HG03039 (cell line): Measurements from ENCODE around the gene MFNG.

Source experiments
- ATAC-seq: cut with Tn5 transposase; IDR thresholded peaks from one replicate; pipeline ENCODE4 v1.9.1; 2021; ENCODE audit warnings: mild to moderate bottlenecking, moderate library complexity; ENCODE audit not compliant: unreplicated experiment

Gene MFNG

GRCh38 chr22:37453696-37454095 lies 32.5 kb downstream of the MFNG start:
- no peak for ATAC-seq

- ATAC-seq = no peak
Measured at GRCh38 chr22:37451218-37451617, 35.0 kb downstream of the MFNG start.

- no peak for ATAC-seq
Measured at GRCh38 chr22:37449331-37450001, 36.7 kb downstream of the MFNG start.

- ATAC-seq = no peak
Measured at GRCh38 chr22:37448516-37449127, 37.6 kb downstream of the MFNG start.

- ATAC-seq = no peak
Measured at GRCh38 chr22:37445501-37445900, 40.7 kb downstream of the MFNG start.

- no peak for ATAC-seq
Measured at GRCh38 chr22:37443977-37444376, 42.2 kb downstream of the MFNG start.

- no peak for ATAC-seq
Measured at GRCh38 chr22:37443086-37443485, 43.1 kb downstream of the MFNG start.

- ATAC-seq = no peak
Measured at GRCh38 chr22:37442537-37442936, 43.6 kb downstream of the MFNG start.

- no peak for ATAC-seq
Measured at GRCh38 chr22:37442135-37442534, 44.0 kb downstream of the MFNG start.

- ATAC-seq = no peak
Measured at GRCh38 chr22:37440875-37441274, 45.3 kb downstream of the MFNG start.

- no peak for ATAC-seq
Measured at GRCh38 chr22:37439347-37439746, 46.8 kb downstream of the MFNG start.

- ATAC-seq = no peak
Measured at GRCh38 chr22:37435970-37436603, 50.1 kb downstream of the MFNG start.

- no peak for ATAC-seq
Measured at GRCh38 chr22:37433786-37434185, 52.4 kb downstream of the MFNG start.

GRCh38 chr22:37432708-37433054 lies 53.5 kb downstream of the MFNG start:
- no peak for ATAC-seq

- no peak for ATAC-seq
Measured at GRCh38 chr22:37431801-37432707, 54.1 kb downstream of the MFNG start.

- ATAC-seq = no peak
Measured at GRCh38 chr22:37431366-37431765, 54.8 kb downstream of the MFNG start.

GRCh38 chr22:37430941-37431340 lies 55.2 kb downstream of the MFNG start:
- no peak for ATAC-seq

GRCh38 chr22:37428649-37429586 lies 57.3 kb downstream of the MFNG start:
- no peak for ATAC-seq

- no peak for ATAC-seq
Measured at GRCh38 chr22:37427711-37428635, 58.2 kb downstream of the MFNG start.
